ENCODE results near the gene NEFH.

DNA sequence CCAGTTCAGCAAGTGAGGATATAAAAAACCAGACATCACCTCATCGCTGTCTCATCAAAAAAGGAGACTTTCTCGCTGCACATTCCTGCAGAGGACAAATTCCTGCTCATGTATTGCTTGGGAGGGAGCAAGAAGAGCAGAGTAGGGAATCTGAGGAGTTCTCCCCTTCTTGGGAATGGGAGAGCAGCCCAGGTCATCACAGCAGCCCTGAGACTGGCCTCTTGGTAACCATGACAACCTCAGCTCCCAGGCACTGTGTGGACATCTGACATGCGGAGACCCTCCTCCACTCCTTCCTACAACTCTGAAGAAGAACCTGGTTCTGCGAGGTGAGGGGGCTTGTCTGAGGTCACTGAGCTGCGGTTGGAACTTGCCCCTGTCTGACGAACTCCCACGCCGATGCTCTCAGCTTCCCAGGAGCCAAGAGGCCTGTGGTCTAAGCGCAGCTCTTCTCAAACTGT, 23.8 kb upstream of the NEFH start:
- TF ChIP-seq, protein P1, sequence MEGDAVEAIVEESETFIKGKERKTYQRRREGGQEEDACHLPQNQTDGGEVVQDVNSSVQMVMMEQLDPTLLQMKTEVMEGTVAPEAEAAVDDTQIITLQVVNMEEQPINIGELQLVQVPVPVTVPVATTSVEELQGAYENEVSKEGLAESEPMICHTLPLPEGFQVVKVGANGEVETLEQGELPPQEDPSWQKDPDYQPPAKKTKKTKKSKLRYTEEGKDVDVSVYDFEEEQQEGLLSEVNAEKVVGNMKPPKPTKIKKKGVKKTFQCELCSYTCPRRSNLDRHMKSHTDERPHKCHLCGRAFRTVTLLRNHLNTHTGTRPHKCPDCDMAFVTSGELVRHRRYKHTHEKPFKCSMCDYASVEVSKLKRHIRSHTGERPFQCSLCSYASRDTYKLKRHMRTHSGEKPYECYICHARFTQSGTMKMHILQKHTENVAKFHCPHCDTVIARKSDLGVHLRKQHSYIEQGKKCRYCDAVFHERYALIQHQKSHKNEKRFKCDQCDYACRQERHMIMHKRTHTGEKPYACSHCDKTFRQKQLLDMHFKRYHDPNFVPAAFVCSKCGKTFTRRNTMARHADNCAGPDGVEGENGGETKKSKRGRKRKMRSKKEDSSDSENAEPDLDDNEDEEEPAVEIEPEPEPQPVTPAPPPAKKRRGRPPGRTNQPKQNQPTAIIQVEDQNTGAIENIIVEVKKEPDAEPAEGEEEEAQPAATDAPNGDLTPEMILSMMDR (IDR thresholded peaks at IDR 0.05), result no peak
- TF ChIP-seq POLR2A (IDR thresholded peaks at IDR 0.05), result no peak
